Left forelimb (tissue), 1 donor: ENCODE data around the gene DERL3.
"Not testable (repeated sequence)": the region's sequence is repeated elsewhere in the genome, so short reads cannot be mapped to it uniquely, and the experiment has no call there.

Experiments
- DNase-seq: peaks from one replicate; pipeline ENCODE4 v3.0.0-alpha.2; 2018; ENCODE audit warnings: low spot score

The DERL3 gene

DNA sequence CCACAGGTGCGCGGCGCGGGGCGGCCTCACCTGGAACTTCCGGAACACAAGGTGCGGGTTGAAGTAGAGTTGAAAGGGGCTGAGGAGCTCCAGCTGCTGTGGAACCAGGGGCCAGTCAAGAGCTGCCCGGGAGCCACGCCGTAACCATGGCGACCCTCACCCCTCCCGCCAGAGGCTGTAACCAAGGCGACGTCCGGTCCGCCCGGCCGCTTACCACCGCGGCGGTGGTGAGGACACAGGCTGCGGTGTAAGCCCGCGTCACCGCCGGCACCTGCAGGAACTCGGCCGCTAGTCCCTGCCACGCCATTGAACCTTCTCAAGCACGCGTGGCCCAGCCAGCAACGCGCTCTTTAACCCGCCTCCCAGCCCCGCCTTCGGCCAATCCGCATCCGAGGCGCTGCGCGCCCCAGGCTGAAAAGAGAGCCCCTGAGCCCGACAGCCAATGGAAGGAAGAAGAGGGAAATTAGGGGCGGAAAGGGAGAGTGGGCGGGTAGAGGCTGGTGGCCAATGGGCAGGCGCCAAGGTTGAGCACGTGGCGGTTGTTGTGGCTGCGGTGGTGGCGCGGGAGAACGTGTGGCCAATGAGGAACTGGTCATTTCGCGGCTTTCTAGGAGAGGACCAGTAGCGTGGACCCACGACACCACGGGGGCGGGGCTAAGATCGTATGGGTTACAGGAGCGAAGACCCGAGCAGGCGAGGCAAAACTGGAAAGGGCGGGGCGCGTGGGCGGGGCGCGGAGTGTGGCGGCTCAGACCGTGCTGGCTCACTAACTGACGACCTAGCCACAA is at the start of gene DERL3:
DERL3 (minus strand) TSS at position 326 of the 788 bp plus-strand sequence; CDS start at position 307, 19 bp downstream.
- peak; percentile 95 for DNase-seq

GRCh38 chr22:23884140-23884539 is 45.3 kb upstream of the DERL3 start:
- DNase-seq = no peak

GRCh38 chr22:23883658-23884057 is 44.9 kb upstream of the DERL3 start:
- DNase-seq = no peak

DNA sequence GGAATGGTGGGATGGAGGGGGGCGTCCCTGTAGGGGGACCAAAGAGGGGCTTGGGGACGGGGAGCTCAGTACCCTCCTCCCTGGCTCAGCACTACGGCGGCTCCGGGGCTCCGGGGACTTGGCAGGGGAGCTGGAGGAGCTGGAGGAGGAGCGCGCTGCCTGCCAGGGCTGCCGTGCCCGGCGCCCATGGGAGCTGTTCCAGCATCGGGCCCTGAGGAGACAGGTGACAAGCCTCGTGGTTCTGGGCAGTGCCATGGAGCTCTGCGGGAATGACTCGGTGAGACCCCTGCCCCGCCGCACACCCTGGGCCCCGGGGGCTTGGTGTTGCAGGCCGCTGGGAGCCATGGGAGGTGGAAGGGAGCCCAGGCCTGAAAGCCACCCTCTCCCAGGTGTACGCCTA is 43.6 kb upstream of the DERL3 start:
- DNase-seq = no peak

DNA sequence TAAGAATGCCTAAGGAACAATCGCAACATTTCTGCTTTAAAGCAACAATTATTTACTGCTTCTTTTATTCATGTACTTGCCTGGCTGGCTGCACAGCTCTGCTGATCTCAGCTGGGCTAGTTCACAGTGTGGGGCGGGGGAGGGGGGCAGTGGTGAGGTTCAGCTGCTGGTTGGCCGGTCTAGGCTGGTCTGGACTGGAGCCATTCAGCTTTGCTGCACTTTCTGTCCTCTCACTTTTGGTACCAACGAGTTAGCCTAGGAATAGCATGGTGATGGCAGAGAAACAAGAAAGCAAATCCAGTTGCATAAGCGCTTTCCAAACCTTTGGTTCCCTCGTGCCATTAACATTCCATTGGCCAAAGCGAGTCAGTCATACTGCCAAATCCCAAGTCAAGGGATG is 39.4 kb upstream of the DERL3 start:
- DNase-seq = no peak

GRCh38 chr22:23877566-23877965 is 38.8 kb upstream of the DERL3 start:
- DNase-seq = no peak

- DNase-seq = no peak
Measured at GRCh38 chr22:23875801-23876200, 37.0 kb upstream of the DERL3 start.

- DNase-seq = no peak
Measured at GRCh38 chr22:23874871-23875270, 36.1 kb upstream of the DERL3 start.

DNA sequence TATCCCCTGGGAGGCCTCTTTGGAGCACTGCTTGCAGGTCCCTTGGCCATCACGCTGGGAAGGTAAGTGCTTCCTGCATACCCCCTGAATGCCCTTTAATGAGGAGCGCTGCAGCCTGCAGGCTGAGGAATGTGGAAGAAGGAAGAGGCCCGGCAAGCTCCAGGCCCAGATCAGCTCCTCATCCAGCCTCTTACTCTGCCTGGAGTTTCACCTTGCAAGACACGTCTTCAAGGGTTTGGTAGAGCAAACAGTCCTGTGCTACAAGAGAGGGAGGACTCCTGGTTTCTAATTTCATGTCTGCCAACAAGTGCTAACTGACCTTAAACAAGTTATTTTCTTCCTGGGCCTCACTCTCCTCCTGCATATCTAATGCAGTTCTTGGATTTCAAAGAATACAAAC is 29.8 kb upstream of the DERL3 start:
- no peak for DNase-seq

DNA sequence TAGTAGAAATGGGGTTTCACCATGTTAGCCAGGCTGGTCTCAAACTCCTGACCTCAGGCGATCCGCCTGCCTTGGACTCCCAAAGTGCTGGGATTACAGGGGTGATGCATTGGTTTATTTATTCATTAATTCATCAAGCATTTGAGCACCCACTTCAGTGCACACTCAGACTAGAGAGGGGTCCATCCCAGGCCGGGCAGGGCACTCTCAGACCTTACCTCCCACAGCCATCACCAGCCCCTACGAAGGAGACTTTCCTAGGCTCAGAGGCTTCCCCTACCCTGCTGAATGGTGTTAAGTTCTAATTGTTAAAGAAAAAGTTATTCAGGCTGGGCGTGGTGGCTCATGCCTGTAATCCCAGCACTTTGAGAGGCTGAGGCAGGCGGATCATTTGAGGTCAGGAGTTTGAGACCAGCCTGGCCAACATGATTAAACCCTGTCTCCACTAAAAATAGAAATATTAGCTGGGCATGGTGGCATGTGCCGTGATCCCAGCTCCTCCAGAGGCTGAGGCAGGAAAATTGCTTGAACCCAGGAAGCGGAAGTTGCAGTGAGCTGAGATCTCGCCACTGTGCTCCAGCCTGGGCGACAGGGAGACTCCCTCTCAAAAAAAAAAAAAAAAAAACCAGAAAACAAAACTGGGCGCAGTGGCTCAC is 25.8 kb upstream of the DERL3 start:
- not testable (repeated sequence) for DNase-seq

GRCh38 chr22:23862103-23862502 is 23.3 kb upstream of the DERL3 start:
- DNase-seq = no peak

GRCh38 chr22:23860187-23860586 is 21.4 kb upstream of the DERL3 start:
- DNase-seq = not testable (repeated sequence)

DNA sequence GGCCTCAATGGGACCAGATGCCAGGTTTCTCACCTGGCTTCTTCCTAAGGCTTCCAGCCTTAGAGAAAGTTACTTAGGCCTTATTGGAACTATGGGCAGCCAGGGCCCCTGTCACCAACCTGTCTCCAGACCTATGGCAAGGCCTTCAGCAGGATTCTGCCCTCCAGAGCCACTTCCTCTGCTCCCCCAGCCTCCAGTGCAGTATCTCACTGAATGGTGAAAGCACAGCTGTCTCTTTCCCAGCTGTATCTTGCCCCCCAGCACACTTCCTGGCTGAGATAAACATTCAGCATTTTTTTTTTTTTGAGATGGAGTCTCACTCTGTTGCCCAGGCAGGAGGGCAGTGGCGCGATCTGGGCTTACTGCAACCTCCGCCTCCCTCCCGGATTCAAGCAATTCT is 20.4 kb upstream of the DERL3 start:
- no peak for DNase-seq

DNA sequence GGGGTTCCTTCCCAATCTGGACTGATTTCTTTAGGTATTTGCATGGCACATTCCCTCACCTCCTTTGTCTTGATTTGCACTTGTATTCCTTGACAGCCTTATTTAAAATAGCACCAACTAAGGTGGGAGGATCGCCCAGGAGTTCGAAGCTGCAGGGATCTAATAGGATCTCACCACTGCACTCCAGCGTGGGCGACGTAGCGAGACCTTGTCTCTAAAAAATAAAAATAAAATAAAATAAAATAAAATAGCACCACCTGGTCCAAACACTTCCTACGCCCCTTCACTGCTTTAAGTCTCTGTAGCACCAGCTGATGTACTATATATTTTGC is 19.6 kb upstream of the DERL3 start:
- no peak for DNase-seq

DNA sequence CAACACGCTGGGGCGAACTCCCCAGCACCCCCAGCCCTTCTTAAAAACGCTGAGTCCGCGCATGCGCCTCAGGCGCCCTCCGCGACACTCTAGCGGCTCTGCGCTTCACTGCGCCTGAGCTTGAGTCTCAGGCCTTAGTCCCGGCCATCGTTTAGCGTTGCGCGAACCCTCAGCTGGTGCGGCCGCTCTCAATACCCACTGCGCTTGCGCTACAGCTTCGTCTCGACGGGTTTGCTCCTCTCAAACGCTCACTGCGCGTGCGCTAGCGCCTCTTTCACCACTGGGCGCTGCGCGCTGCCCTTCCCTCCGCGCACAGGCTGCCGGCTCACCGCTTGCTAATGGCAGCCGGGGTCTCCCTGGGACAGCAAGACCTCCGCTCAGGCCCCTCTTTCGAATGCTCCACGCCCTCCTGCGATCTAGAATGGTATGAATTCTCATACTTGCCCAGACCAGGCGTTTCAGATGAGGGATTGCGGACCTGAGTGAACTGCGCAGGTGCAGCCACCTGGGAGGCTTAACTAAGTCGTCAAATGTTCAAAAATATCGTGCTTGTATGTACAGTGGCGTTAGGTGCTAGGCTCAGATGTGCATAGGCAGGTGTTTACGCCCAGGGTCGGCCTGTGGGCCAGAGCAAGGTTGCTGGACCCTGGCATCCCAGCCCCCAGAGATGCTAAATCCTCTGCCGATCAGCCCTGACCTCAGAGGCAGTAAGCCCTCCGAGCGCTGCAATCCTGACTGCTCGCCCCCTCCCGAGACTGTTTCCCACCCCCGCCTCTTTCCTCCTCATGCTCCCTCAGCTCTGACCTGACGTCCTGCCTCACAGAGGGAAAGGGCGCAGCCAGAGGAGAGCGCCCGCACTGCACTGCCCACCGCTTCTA is 19.0 kb upstream of the DERL3 start, which contains the start of gene SLC2A11:
SLC2A11 (plus strand) TSS at position 270 of the 878 bp plus-strand sequence; CDS start at position 395, 125 bp downstream.
- peak; percentile 95 for DNase-seq

DNA sequence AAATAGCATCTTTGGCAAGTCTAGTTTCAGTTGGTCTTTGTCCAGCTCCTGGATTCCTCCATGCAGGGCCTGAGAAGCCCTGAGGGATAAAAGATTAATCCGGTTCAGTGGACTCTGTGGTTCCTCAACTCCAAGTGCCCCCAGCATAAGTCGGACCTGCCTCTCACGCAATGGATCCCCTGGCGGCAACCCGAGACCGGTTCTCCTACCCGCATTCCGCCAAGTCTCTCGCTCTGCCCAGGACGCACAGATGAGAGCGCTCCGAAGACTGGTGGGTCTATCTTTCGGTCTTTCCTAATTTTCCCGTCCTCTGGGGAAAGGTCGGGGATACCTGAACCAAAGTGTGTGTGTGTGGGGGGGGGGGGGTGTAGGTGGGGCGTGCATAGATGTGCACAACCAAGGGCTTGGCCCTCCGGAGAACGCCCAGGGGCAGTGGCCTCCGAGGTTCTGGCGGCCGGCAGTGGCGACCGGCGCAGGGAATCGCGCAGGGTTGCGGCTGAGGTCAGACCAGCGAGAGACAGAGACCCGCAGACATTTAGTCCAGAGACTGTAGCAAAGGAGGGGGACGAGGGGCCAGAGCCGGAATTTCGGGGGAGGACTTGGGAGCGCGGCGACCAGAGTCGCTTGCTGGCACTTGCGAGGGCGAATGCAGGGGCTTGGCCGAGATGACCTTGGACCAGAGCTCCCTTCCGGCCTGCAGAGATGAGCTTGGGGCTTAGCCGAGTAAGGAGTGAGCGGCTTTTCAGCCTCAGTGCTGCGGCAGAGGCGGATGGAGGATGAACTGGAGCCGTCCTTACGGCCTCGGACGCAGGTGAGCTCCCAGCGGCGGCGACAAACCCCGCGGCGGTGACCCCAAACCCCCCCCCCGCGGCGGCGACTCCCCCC is 18.2 kb upstream of the DERL3 start:
- DNase-seq = peak; percentile 71

GRCh38 chr22:23850136-23850611 is 11.4 kb upstream of the DERL3 start:
- DNase-seq = no peak

DNA sequence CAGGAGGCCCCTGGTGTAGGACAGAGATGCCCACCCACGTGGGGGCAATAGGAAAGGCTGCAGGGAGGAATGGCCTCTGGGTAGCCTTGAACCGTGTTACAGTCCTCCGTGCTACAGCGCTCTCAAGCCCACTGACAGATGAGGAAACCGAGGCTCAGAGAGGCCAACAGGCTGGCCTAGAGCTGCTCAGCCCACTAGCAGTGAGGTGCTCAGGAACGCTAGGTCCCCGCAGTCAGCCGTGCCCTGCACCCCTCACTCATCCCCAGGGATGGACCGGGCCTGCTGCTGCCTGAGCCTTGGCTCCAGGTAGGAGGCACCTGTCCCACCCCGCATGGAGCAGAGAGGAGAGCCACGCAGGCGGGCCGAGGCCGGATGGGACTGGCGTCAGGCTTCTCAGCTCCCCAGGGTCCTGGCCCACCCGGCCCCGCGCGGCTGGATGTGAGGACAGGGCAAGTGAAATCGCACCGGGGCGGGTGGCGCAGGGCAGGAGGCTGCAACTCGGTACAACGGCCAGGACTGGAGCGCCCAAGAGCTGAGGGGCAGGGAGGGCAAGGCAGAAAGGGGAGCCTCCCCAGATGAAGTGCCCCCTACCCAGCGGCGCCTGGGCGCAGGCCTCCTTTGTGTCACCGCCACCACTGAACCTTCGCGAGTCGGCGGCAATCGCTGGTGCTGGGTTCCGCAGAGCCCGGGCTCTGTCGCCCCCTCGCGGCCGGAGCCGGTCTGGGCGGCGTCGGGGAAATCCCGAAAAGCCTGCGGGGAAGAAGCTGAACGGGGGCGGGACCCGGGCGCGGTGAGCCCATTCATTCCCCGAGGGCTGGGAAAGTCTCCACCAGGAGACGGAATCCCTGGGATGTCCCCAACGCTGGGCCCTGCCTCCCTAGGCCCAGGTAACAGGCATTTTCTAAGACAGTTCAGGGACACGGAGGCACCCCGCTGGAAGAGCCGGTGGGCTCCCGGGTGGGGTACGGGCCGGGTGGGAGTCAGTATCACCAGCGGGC is 10.5 kb upstream of the DERL3 start:
- DNase-seq = peak; percentile 92

DNA sequence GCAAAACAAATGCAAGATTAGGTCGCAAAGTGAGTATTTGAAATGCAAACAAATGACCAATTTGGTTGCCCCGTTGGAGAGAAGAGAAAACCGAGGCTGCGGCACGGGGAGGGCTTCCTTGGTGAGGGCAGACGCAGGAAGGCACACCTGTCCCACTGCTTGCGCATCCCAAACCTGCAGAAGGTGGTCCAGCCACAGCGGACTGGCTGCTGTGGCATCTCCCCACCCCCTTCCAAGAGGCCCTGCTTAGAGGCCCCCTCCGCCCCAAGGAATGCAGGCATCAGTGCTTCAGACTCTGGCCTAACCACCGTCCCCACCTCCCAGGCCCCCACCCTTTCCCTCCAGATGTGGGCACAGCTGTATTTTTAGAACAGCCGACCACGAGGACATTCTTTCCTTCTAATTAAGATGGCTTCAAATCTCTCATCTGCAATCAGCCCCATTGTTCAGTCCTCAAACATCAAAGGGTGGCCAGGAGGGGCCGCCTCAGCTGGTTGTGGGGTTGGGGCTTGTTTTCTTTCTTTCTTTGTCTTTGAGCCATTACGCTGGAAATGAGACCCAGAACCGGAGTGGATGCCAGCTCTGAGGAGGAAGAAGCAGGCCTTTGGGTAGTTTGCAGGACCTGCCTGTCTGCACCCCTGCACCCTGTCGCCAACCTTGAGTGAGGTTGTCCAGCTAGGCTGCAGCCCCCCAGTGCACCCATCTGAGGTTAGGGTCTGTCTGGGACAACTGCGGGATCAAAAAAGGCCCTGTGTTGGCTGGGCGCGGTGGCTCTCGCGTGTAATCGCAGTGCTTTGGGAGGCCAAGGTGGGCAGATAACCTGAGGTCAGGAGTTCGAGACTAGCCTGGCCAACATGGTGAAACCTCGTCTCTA is 9.4 kb upstream of the DERL3 start:
- DNase-seq = peak; percentile 64
